HepG2 (cell line): Measurements from ENCODE around the gene NPPB. TPM values are rescaled to one million over a fixed set of nuclear protein-coding genes. Genes with fewer than 3 reads are reported as not detected.

Experiments
- ATAC-seq: fragments of 200-7000 bp; cut with Tn5 transposase; 3 replicates; pipeline ENCODE4 v1.9.1; 2020; ENCODE audit warnings: mild to moderate bottlenecking, moderate library complexity
- BruUV-seq: library from RNA; stranded (reverse); fragments of 400-500 nt; replicated peaks from 2 replicates; lab custom pipeline; 2021; lab: Mats Ljungman, UMichigan
- CTCF ChIA-PET: fragments of 300-600 bp; formaldehyde crosslinking; extraction: SDS; loops from one replicate; lab custom pipeline; 2021; ENCODE audit warnings: low total read pairs, inconsistent platforms, low intra/inter-chr PET ratio; lab: Yijun Ruan, JAX
- POLR2A ChIA-PET: fragments of 350-600 bp; sonication (Branson Sonifier 250); formaldehyde crosslinking; loops from one replicate; lab custom pipeline; 2020; ENCODE audit warnings: antibody characterized with exemption, inconsistent platforms; lab: Yijun Ruan, JAX
- DNase-seq: peaks from one replicate; pipeline ENCODE4 v3.0.0-alpha.2; 2015; ENCODE audit warnings: low spot score
- FAIRE-seq: peaks from 3 replicates; lab custom pipeline; 2011; peaks lifted over from hg19 to GRCh38; lab: Jason Lieb, UNC
- H2AFZ ChIP-seq: one replicate; pipeline ENCODE4 v1.6.1; 2011; ENCODE audit warnings: low read length, inconsistent platforms
- H3K27ac ChIP-seq: fragments of 300-600 bp; 3 replicates; pipeline ENCODE4 v1.8.0; 2011; ENCODE audit warnings: mixed run types, mild to moderate bottlenecking, mixed read lengths, low read length, inconsistent platforms; ENCODE audit not compliant: insufficient read depth; ENCODE audit errors: extremely low read length
- H3K27me3 ChIP-seq, 2 experiments: fragments of 200-600 bp in 1 of 2; 2 replicates in 1 of 2; 3 replicates in 1 of 2; pipeline versions ENCODE4 v1.6.0 to v1.8.0; 2011; ENCODE audit warnings: low read length in 2 of 2, mild to moderate bottlenecking in 2 of 2, moderate library complexity in 2 of 2, inconsistent platforms in 1 of 2; ENCODE audit not compliant: insufficient read depth in 2 of 2, control insufficient read depth in 1 of 2
- H3K36me3 ChIP-seq, 2 experiments: fragments of 200-600 bp in 1 of 2; replicated peaks in 1 of 2; 2 replicates in 1 of 2; 3 replicates in 1 of 2; pipeline versions ENCODE4 v1.5.1 to v1.8.0; 2011; ENCODE audit warnings: low read length in 2 of 2, inconsistent platforms in 1 of 2; ENCODE audit not compliant: insufficient read depth in 2 of 2, control insufficient read depth in 1 of 2
- H3K4me1 ChIP-seq: 2 replicates; pipeline ENCODE4 v1.5.1; 2012; ENCODE audit warnings: low read length, inconsistent platforms; ENCODE audit not compliant: insufficient read depth
- H3K4me2 ChIP-seq: 2 replicates; pipeline ENCODE4 v1.6.0; 2011; ENCODE audit warnings: low read depth, low read length, inconsistent platforms
- H3K4me3 ChIP-seq, 3 experiments: fragments of 200-600 bp in 1 of 3; sonication (generic), shearing (Covaris generic) in 1 of 3; replicated peaks in 1 of 3; 2 replicates each; pipeline ENCODE4 v1.5.1; 2011 to 2016; ENCODE audit warnings: low read length in 3 of 3, inconsistent platforms in 2 of 3, low read depth in 2 of 3, mild to moderate bottlenecking in 2 of 3, control low read depth in 1 of 3, mixed read lengths in 1 of 3; ENCODE audit not compliant: insufficient read depth in 1 of 3
- H3K79me2 ChIP-seq: one replicate; pipeline ENCODE4 v1.6.1; 2011; ENCODE audit warnings: low read length, inconsistent platforms; ENCODE audit not compliant: insufficient read depth
- H3K9ac ChIP-seq: 2 replicates; pipeline ENCODE4 v1.6.0; 2011; ENCODE audit warnings: mild to moderate bottlenecking, low read depth, low read length, inconsistent platforms; ENCODE audit not compliant: insufficient read depth
- H3K9me3 ChIP-seq: 2 replicates; pipeline ENCODE4 v1.5.1; 2012; ENCODE audit warnings: mild to moderate bottlenecking, low read length
- H4K20me1 ChIP-seq: 2 replicates; pipeline ENCODE4 v1.6.0; 2011; ENCODE audit warnings: inconsistent platforms, mild to moderate bottlenecking, low read length, moderate library complexity; ENCODE audit not compliant: insufficient read depth
- CENPT ChIP-seq: sonication (generic); formaldehyde crosslinking; IDR thresholded peaks from 2 replicates; pipeline ENCODE4 v1.8.0; 2022; ENCODE audit warnings: low read depth, mild to moderate bottlenecking, moderate library complexity, missing genetic modification reagents
- TEAD2 ChIP-seq: sonication (generic); formaldehyde crosslinking; IDR thresholded peaks from 2 replicates; pipeline ENCODE4 v1.9.0; 2021; ENCODE audit warnings: missing genetic modification reagents
- ZNF275 ChIP-seq: sonication (generic); formaldehyde crosslinking; IDR thresholded peaks from 2 replicates; pipeline ENCODE4 v1.8.0; 2022; ENCODE audit warnings: missing genetic modification reagents, mild to moderate bottlenecking, inconsistent platforms, borderline replicate concordance
- ZNF331 ChIP-seq: sonication (generic); formaldehyde crosslinking; IDR thresholded peaks from 2 replicates; pipeline ENCODE4 v1.4.0; 2020; ENCODE audit warnings: missing genetic modification reagents
- ZNF343 ChIP-seq: sonication (generic); formaldehyde crosslinking; IDR thresholded peaks from 2 replicates; pipeline ENCODE4 v1.4.0; 2020; ENCODE audit warnings: mild to moderate bottlenecking, missing genetic modification reagents
- ZNF792 ChIP-seq: IDR thresholded peaks from 2 replicates; pipeline ENCODE4 v1.6.1; 2016
- ZNF883 ChIP-seq: sonication (generic); formaldehyde crosslinking; IDR thresholded peaks from 2 replicates; pipeline ENCODE4 v1.5.1; 2020; ENCODE audit warnings: mild to moderate bottlenecking, missing genetic modification reagents; ENCODE audit errors: not compliant biosample characterization
- WGBS: methylation state at CpG from one replicate; pipeline ENCODE4 v1.1.6; 2017; ENCODE audit warnings: low lambda C conversion rate; 5-methylcytosine and 5-hydroxymethylcytosine counted together
- in situ Hi-C: cut with HindIII; loops from 2 replicates; pipeline ENCODE4 v1.10.0; 2017; ENCODE audit warnings: low pct_unique_long_range_greater_than_20kb; ENCODE audit not compliant: extremely low pct_ligation_motif_present
- intact Hi-C: fragments of 100-400 bp; cut with micrococcal nuclease; formaldehyde crosslinking; loops from one replicate; pipeline ENCODE4 v1.10.0; 2022; ENCODE audit not compliant: unreplicated experiment
- polyA plus RNA-seq, 8 experiments: library from polyadenylated mRNA; depleted of rRNA in 3 of 8; stranded (reverse) in 7 of 8; unstranded in 1 of 8; fragments of >200 nt; fragmentation: Illumina TruSeq in 4 of 8; extraction: Trizol in 4 of 8; gene quantifications; 2 replicates each; pipeline versions ENCODE4 v1.2.1 to v1.2.3, GENCODE V29; 2011 to 2016; ENCODE audit warnings: low read depth in 4 of 8, missing spikeins in 1 of 8, mixed read lengths in 1 of 8; ENCODE audit not compliant: insufficient read depth in 1 of 8
- small RNA-seq, 3 experiments: library from RNA; depleted of rRNA; stranded (forward); fragments of <200 nt; gene quantifications; one replicate each; pipeline ENCODE3, GENCODE V24; 2012; ENCODE audit warnings: low read depth in 2 of 3, low replicate concordance in 1 of 3; ENCODE audit not compliant: insufficient read length in 3 of 3, insufficient read depth in 2 of 3
- total RNA-seq, 5 experiments: library from RNA; depleted of rRNA; stranded (reverse); fragments of >200 nt; fragmentation: Illumina TruSeq; extraction: Trizol; gene quantifications; 2 replicates each; pipeline ENCODE4 v1.2.3, GENCODE V29; 2016; ENCODE audit warnings: low read depth in 1 of 5
- TF ChIP-seq, protein P1 (sequence below): sonication (generic); formaldehyde crosslinking; conservative IDR thresholded peaks from 2 replicates; pipeline ENCODE4 v1.5.0; 2020; ENCODE audit warnings: missing genetic modification reagents

The NPPB gene
- total and polyA plus RNA-seq, 2 of the 13 experiments (the other 11 are each of a cell fraction or from before 2014, with no cell fraction given), result 1.9 TPM; not detected in 1

DNA sequence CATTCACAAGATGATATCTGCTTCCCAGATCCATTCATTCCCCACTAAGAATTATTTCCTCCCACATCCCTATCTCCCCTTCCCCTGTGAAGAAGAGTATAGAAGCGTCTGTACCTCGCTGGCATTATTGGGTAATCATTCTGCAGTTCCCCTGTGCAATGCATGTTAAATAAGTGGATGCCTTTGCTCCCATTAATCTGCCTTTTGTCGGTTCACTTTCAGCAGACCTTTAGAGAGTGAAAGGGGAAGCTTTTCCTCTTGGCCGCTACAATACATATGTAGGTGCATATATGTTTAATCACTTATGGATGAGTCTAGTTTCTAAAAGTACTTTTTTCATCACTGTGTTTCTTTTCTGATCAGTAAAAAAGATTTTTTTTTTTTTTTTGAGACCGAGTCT lies 45.7 kb downstream of the NPPB start:
- peaks cover 58% of the 10 kb centered on the region for H3K79me2 ChIP-seq
- TF ChIP-seq ZNF275 (CRISPR knock-in tag), result no peak
- TF ChIP-seq CENPT (CRISPR knock-in tag), result no peak
- TF ChIP-seq ZNF883 (CRISPR knock-in tag), result no peak
- no peak for TF ChIP-seq TEAD2 (CRISPR knock-in tag)
- TF ChIP-seq, protein P1, sequence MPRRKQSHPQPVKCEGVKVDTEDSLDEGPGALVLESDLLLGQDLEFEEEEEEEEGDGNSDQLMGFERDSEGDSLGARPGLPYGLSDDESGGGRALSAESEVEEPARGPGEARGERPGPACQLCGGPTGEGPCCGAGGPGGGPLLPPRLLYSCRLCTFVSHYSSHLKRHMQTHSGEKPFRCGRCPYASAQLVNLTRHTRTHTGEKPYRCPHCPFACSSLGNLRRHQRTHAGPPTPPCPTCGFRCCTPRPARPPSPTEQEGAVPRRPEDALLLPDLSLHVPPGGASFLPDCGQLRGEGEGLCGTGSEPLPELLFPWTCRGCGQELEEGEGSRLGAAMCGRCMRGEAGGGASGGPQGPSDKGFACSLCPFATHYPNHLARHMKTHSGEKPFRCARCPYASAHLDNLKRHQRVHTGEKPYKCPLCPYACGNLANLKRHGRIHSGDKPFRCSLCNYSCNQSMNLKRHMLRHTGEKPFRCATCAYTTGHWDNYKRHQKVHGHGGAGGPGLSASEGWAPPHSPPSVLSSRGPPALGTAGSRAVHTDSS (CRISPR knock-in tag), result no peak
- no peak for TF ChIP-seq ZNF792 (CRISPR knock-in tag)
- TF ChIP-seq ZNF331 (CRISPR knock-in tag), result no peak
- TF ChIP-seq ZNF343, result no peak
- H3K4me1 ChIP-seq, result peaks cover 45% of the 10 kb centered on the region
- no peak overlapping the region for H3K27ac ChIP-seq
- H2AFZ ChIP-seq, result no peak overlapping the region
- no peak for FAIRE-seq
- intact Hi-C loops, result no loop called here
- 96% methylated on average over 5 of the region's 5 CpGs for WGBS
- no peak overlapping the region for H3K4me3 ChIP-seq
- H3K27me3 ChIP-seq, result no peaks in the 10 kb centered on the region
- ChIA-PET POLR2A (no interaction called here), CTCF (no interaction called here)
- H3K4me2 ChIP-seq, result no peak overlapping the region
- peaks cover 31 to 72% of the 10 kb centered on the region in 2 experiments for H3K36me3 ChIP-seq
- no TSS peak for BruUV-seq
- H3K9ac ChIP-seq, result no peak overlapping the region
- DNase-seq, result no peak
- in situ Hi-C loops, result no loop called here
- ATAC-seq, result no peak
- H4K20me1 ChIP-seq, result peaks cover 16% of the 10 kb centered on the region
- H3K9me3 ChIP-seq, result no peaks in the 10 kb centered on the region

Small RNA genes within 50 kb of the gene (small RNA-seq; reads per million reads assigned to genes)
- gene RF02156 (0 reads per million in 3 experiments), gene RF02157 (0 reads per million in 3 experiments), gene RF02158 (0 reads per million in 3 experiments)

Other genes with a start within 250 kb of the NPPB start
- 112 and 118 TPM in 2 replicates for gene FBXO2, start 204.5 kb downstream of the NPPB start, total RNA-seq (2016; rRNA removed; fragmentation: Illumina TruSeq; extraction: Trizol)
- gene FBXO2, start 204.5 kb downstream of the NPPB start, polyA plus RNA-seq (2011; rRNA removed), result 79.1 and 79.3 TPM in 2 replicates
- gene FBXO44, start 204.1 kb downstream of the NPPB start, total RNA-seq (2016; rRNA removed; fragmentation: Illumina TruSeq; extraction: Trizol), result 13.4 and 22.4 TPM in 2 replicates
- gene FBXO44, start 204.1 kb downstream of the NPPB start, polyA plus RNA-seq (2011; rRNA removed), result 27.9 and 31.2 TPM in 2 replicates
- 10.0 and 10.7 TPM in 2 replicates for gene FBXO6, start 194.7 kb downstream of the NPPB start, total RNA-seq (2016; rRNA removed; fragmentation: Illumina TruSeq; extraction: Trizol)
- 8.0 and 8.1 TPM in 2 replicates for gene FBXO6, start 194.7 kb downstream of the NPPB start, polyA plus RNA-seq (2011; rRNA removed)
- gene MAD2L2, start 177.8 kb downstream of the NPPB start, total RNA-seq (2016; rRNA removed; fragmentation: Illumina TruSeq; extraction: Trizol), result 37.6 and 53.8 TPM in 2 replicates
- 51.8 and 53.0 TPM in 2 replicates for gene MAD2L2, start 177.8 kb downstream of the NPPB start, polyA plus RNA-seq (2011; rRNA removed)
- 0.02 TPM in 1 of 2 replicates, not detected in the other for gene DRAXIN, start 167.2 kb downstream of the NPPB start, total RNA-seq (2016; rRNA removed; fragmentation: Illumina TruSeq; extraction: Trizol)
- gene DRAXIN, start 167.2 kb downstream of the NPPB start, polyA plus RNA-seq (2011; rRNA removed), result not detected in 2 replicates
- 15.7 and 32.0 TPM in 2 replicates for gene AGTRAP, start 122.8 kb downstream of the NPPB start, total RNA-seq (2016; rRNA removed; fragmentation: Illumina TruSeq; extraction: Trizol)
- 28.3 and 35.4 TPM in 2 replicates for gene AGTRAP, start 122.8 kb downstream of the NPPB start, polyA plus RNA-seq (2011; rRNA removed)
- gene C1orf167, start 96.8 kb downstream of the NPPB start, total RNA-seq (2016; rRNA removed; fragmentation: Illumina TruSeq; extraction: Trizol), result not detected in 2 replicates
- gene C1orf167, start 96.8 kb downstream of the NPPB start, polyA plus RNA-seq (2011; rRNA removed), result not detected in 2 replicates
- 5.0 and 8.2 TPM in 2 replicates for gene MTHFR, start 53.0 kb downstream of the NPPB start, total RNA-seq (2016; rRNA removed; fragmentation: Illumina TruSeq; extraction: Trizol)
- 3.8 and 6.8 TPM in 2 replicates for gene MTHFR, start 53.0 kb downstream of the NPPB start, polyA plus RNA-seq (2011; rRNA removed)
- 10.1 and 19.3 TPM in 2 replicates for gene CLCN6, start 52.8 kb downstream of the NPPB start, total RNA-seq (2016; rRNA removed; fragmentation: Illumina TruSeq; extraction: Trizol)
- gene CLCN6, start 52.8 kb downstream of the NPPB start, polyA plus RNA-seq (2011; rRNA removed), result 14.9 and 19.9 TPM in 2 replicates
- gene NPPA, start 11.2 kb downstream of the NPPB start, total RNA-seq (2016; rRNA removed; fragmentation: Illumina TruSeq; extraction: Trizol), result not detected in 2 replicates
- not detected in 2 replicates for gene NPPA, start 11.2 kb downstream of the NPPB start, polyA plus RNA-seq (2011; rRNA removed)
- gene KIAA2013, start 67.5 kb upstream of the NPPB start, total RNA-seq (2016; rRNA removed; fragmentation: Illumina TruSeq; extraction: Trizol), result 47.7 and 76.0 TPM in 2 replicates
- 141 and 163 TPM in 2 replicates for gene KIAA2013, start 67.5 kb upstream of the NPPB start, polyA plus RNA-seq (2011; rRNA removed)
- 31.0 and 70.1 TPM in 2 replicates for gene PLOD1, start 75.8 kb upstream of the NPPB start, total RNA-seq (2016; rRNA removed; fragmentation: Illumina TruSeq; extraction: Trizol)
- gene PLOD1, start 75.8 kb upstream of the NPPB start, polyA plus RNA-seq (2011; rRNA removed), result 318 and 361 TPM in 2 replicates
- gene MFN2, start 121.5 kb upstream of the NPPB start, total RNA-seq (2016; rRNA removed; fragmentation: Illumina TruSeq; extraction: Trizol), result 60.9 and 76.3 TPM in 2 replicates
- gene MFN2, start 121.5 kb upstream of the NPPB start, polyA plus RNA-seq (2011; rRNA removed), result 38.7 and 41.0 TPM in 2 replicates
- 23.6 and 35.2 TPM in 2 replicates for gene MIIP, start 160.6 kb upstream of the NPPB start, total RNA-seq (2016; rRNA removed; fragmentation: Illumina TruSeq; extraction: Trizol)
- gene MIIP, start 160.6 kb upstream of the NPPB start, polyA plus RNA-seq (2011; rRNA removed), result 23.0 and 31.1 TPM in 2 replicates
- not detected in 2 replicates for gene TNFRSF8, start 204.4 kb upstream of the NPPB start, total RNA-seq (2016; rRNA removed; fragmentation: Illumina TruSeq; extraction: Trizol)
- not detected in 2 replicates for gene TNFRSF8, start 204.4 kb upstream of the NPPB start, polyA plus RNA-seq (2011; rRNA removed)